HepG2 (cell line): ENCODE data around the gene GABRG3. TPM values are rescaled to one million over a fixed set of nuclear protein-coding genes. Genes with fewer than 3 reads are reported as not detected.

Experiments used
- ATAC-seq: fragments of 200-7000 bp; cut with Tn5 transposase; 3 replicates; pipeline ENCODE4 v1.9.1; 2020; ENCODE audit warnings: mild to moderate bottlenecking, moderate library complexity
- BruUV-seq: library from RNA; stranded (reverse); fragments of 400-500 nt; replicated peaks from 2 replicates; lab custom pipeline; 2021; lab: Mats Ljungman, UMichigan
- CTCF ChIA-PET: fragments of 300-600 bp; formaldehyde crosslinking; extraction: SDS; loops from one replicate; lab custom pipeline; 2021; ENCODE audit warnings: low total read pairs, inconsistent platforms, low intra/inter-chr PET ratio; lab: Yijun Ruan, JAX
- POLR2A ChIA-PET: fragments of 350-600 bp; sonication (Branson Sonifier 250); formaldehyde crosslinking; loops from one replicate; lab custom pipeline; 2020; ENCODE audit warnings: antibody characterized with exemption, inconsistent platforms; lab: Yijun Ruan, JAX
- DNase-seq: peaks from one replicate; pipeline ENCODE4 v3.0.0-alpha.2; 2015; ENCODE audit warnings: low spot score
- FAIRE-seq: peaks from 3 replicates; lab custom pipeline; 2011; peaks lifted over from hg19 to GRCh38; lab: Jason Lieb, UNC
- H2AFZ ChIP-seq: one replicate; pipeline ENCODE4 v1.6.1; 2011; ENCODE audit warnings: low read length, inconsistent platforms
- H3K27ac ChIP-seq: fragments of 300-600 bp; 3 replicates; pipeline ENCODE4 v1.8.0; 2011; ENCODE audit warnings: mixed run types, mild to moderate bottlenecking, mixed read lengths, low read length, inconsistent platforms; ENCODE audit not compliant: insufficient read depth; ENCODE audit errors: extremely low read length
- H3K27me3 ChIP-seq, 2 experiments: fragments of 200-600 bp in 1 of 2; 2 replicates in 1 of 2; 3 replicates in 1 of 2; pipeline versions ENCODE4 v1.6.0 to v1.8.0; 2011; ENCODE audit warnings: low read length in 2 of 2, mild to moderate bottlenecking in 2 of 2, moderate library complexity in 2 of 2, inconsistent platforms in 1 of 2; ENCODE audit not compliant: insufficient read depth in 2 of 2, control insufficient read depth in 1 of 2
- H3K36me3 ChIP-seq, 2 experiments: fragments of 200-600 bp in 1 of 2; replicated peaks in 1 of 2; 2 replicates in 1 of 2; 3 replicates in 1 of 2; pipeline versions ENCODE4 v1.5.1 to v1.8.0; 2011; ENCODE audit warnings: low read length in 2 of 2, inconsistent platforms in 1 of 2; ENCODE audit not compliant: insufficient read depth in 2 of 2, control insufficient read depth in 1 of 2
- H3K4me1 ChIP-seq: 2 replicates; pipeline ENCODE4 v1.5.1; 2012; ENCODE audit warnings: low read length, inconsistent platforms; ENCODE audit not compliant: insufficient read depth
- H3K4me2 ChIP-seq: 2 replicates; pipeline ENCODE4 v1.6.0; 2011; ENCODE audit warnings: low read depth, low read length, inconsistent platforms
- H3K4me3 ChIP-seq, 3 experiments: fragments of 200-600 bp in 1 of 3; sonication (generic), shearing (Covaris generic) in 1 of 3; replicated peaks in 1 of 3; 2 replicates each; pipeline ENCODE4 v1.5.1; 2011 to 2016; ENCODE audit warnings: low read length in 3 of 3, inconsistent platforms in 2 of 3, low read depth in 2 of 3, mild to moderate bottlenecking in 2 of 3, control low read depth in 1 of 3, mixed read lengths in 1 of 3; ENCODE audit not compliant: insufficient read depth in 1 of 3
- H3K79me2 ChIP-seq: one replicate; pipeline ENCODE4 v1.6.1; 2011; ENCODE audit warnings: low read length, inconsistent platforms; ENCODE audit not compliant: insufficient read depth
- H3K9ac ChIP-seq: 2 replicates; pipeline ENCODE4 v1.6.0; 2011; ENCODE audit warnings: mild to moderate bottlenecking, low read depth, low read length, inconsistent platforms; ENCODE audit not compliant: insufficient read depth
- H3K9me3 ChIP-seq: 2 replicates; pipeline ENCODE4 v1.5.1; 2012; ENCODE audit warnings: mild to moderate bottlenecking, low read length
- H4K20me1 ChIP-seq: 2 replicates; pipeline ENCODE4 v1.6.0; 2011; ENCODE audit warnings: inconsistent platforms, mild to moderate bottlenecking, low read length, moderate library complexity; ENCODE audit not compliant: insufficient read depth
- EHMT2 ChIP-seq: fragments of 200-600 bp; sonication (generic); IDR thresholded peaks from 2 replicates; pipeline ENCODE4 v1.7.0; 2017; ENCODE audit warnings: antibody characterized with exemption, low read depth, low read length, borderline replicate concordance
- ERF ChIP-seq: IDR thresholded peaks from 2 replicates; pipeline ENCODE4 v1.6.1; 2018; ENCODE audit warnings: missing biosample characterization, missing genetic modification reagents
- HOXA5 ChIP-seq: sonication (generic); formaldehyde crosslinking; IDR thresholded peaks from 2 replicates; pipeline ENCODE4 v1.4.0; 2020; ENCODE audit warnings: missing genetic modification reagents
- KDM2A ChIP-seq: sonication (generic); formaldehyde crosslinking; IDR thresholded peaks from 2 replicates; pipeline ENCODE4 v1.4.0; 2020; ENCODE audit warnings: low read depth, missing genetic modification reagents, borderline replicate concordance
- NFATC3 ChIP-seq: sonication (generic); formaldehyde crosslinking; IDR thresholded peaks from 2 replicates; pipeline ENCODE4 v1.5.1; 2020; ENCODE audit warnings: mild to moderate bottlenecking, missing genetic modification reagents
- ZC3H13 ChIP-seq: sonication (generic); formaldehyde crosslinking; IDR thresholded peaks from 2 replicates; pipeline ENCODE4 v1.8.1; 2023; ENCODE audit warnings: mild to moderate bottlenecking, missing genetic modification reagents, moderate library complexity
- ZNF496 ChIP-seq: sonication (generic); formaldehyde crosslinking; IDR thresholded peaks from 2 replicates; pipeline ENCODE4 v1.8.1; 2023; ENCODE audit warnings: mild to moderate bottlenecking, moderate library complexity, missing genetic modification reagents; ENCODE audit not compliant: insufficient replicate concordance
- WGBS: methylation state at CpG from one replicate; pipeline ENCODE4 v1.1.6; 2017; ENCODE audit warnings: low lambda C conversion rate; 5-methylcytosine and 5-hydroxymethylcytosine counted together
- in situ Hi-C: cut with HindIII; loops from 2 replicates; pipeline ENCODE4 v1.10.0; 2017; ENCODE audit warnings: low pct_unique_long_range_greater_than_20kb; ENCODE audit not compliant: extremely low pct_ligation_motif_present
- intact Hi-C: fragments of 100-400 bp; cut with micrococcal nuclease; formaldehyde crosslinking; loops from one replicate; pipeline ENCODE4 v1.10.0; 2022; ENCODE audit not compliant: unreplicated experiment
- polyA plus RNA-seq, 8 experiments: library from polyadenylated mRNA; depleted of rRNA in 3 of 8; stranded (reverse) in 7 of 8; unstranded in 1 of 8; fragments of >200 nt; fragmentation: Illumina TruSeq in 4 of 8; extraction: Trizol in 4 of 8; gene quantifications; 2 replicates each; pipeline versions ENCODE4 v1.2.1 to v1.2.3, GENCODE V29; 2011 to 2016; ENCODE audit warnings: low read depth in 4 of 8, missing spikeins in 1 of 8, mixed read lengths in 1 of 8; ENCODE audit not compliant: insufficient read depth in 1 of 8
- total RNA-seq, 5 experiments: library from RNA; depleted of rRNA; stranded (reverse); fragments of >200 nt; fragmentation: Illumina TruSeq; extraction: Trizol; gene quantifications; 2 replicates each; pipeline ENCODE4 v1.2.3, GENCODE V29; 2016; ENCODE audit warnings: low read depth in 1 of 5

GABRG3 gene
- total and polyA plus RNA-seq, 2 of the 13 experiments (the other 11 are each of a cell fraction or from before 2014, with no cell fraction given) = not detected

GRCh38 chr15:27065151-27065550 lies 94.2 kb downstream of the GABRG3 start:
- TF ChIP-seq HOXA5 (CRISPR knock-in tag) (no peak), KDM2A (no peak), NFATC3 (CRISPR knock-in tag) (no peak), ZNF496 (CRISPR knock-in tag) (no peak), ZC3H13 (no peak)
- no peak overlapping the region for H3K9ac ChIP-seq
- POLR2A ChIA-PET = no interaction called here
- no peak overlapping the region for H2AFZ ChIP-seq
- no peak for ATAC-seq
- H3K79me2 ChIP-seq = no peaks in the 10 kb centered on the region
- no peaks in the 10 kb centered on the region for H4K20me1 ChIP-seq
- FAIRE-seq = no peak
- no peaks in the 10 kb centered on the region for H3K4me1 ChIP-seq
- no peak overlapping the region for H3K4me2 ChIP-seq
- CTCF ChIA-PET = no interaction called here
- intact Hi-C loops (no loop called here), in situ Hi-C loops (loop anchor here (10.0 kb wide), 1 partner anchor 290 kb away; no protein-coding TSS in a partner anchor)
- WGBS = 5% methylated on average over 7 of the region's 7 CpGs
- H3K36me3 ChIP-seq = no peaks in the 10 kb centered on the region
- peaks cover 0 to 3% of the 10 kb centered on the region in 2 experiments; a peak in 1 of 5 replicates for H3K27me3 ChIP-seq
- no peak overlapping the region for H3K4me3 ChIP-seq
- no TSS peak for BruUV-seq
- no peak overlapping the region for H3K27ac ChIP-seq
- no peaks in the 10 kb centered on the region; the same call in 1 of the 2 replicates for H3K9me3 ChIP-seq
- DNase-seq = no peak

DNA sequence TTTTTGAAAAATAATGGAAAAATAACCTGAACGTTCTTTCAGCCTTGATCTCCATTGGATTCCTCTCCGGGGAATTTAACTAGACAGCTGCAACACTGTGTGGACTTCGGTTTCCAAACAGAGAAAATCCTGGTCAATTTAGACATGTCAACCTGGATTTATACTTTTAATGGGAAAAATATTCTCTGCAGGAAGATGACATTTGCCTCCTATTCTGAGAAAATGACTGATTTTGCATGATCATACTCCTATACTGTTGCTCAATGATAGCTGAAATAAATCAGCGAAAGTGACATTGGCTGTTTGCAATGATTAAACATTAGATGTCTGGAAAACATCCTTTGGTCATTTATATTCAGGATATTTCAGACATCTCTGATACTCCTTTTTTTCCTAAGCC lies 94.8 kb downstream of the GABRG3 start:
- no peak for TF ChIP-seq ERF
- TF ChIP-seq EHMT2 = no peak
- no peaks in the 10 kb centered on the region for H3K36me3 ChIP-seq
- H2AFZ ChIP-seq = no peak overlapping the region
- no peak overlapping the region for H3K27ac ChIP-seq
- peaks cover 0 to 3% of the 10 kb centered on the region in 2 experiments; a peak in 1 of 5 replicates for H3K27me3 ChIP-seq
- no peaks in the 10 kb centered on the region for H3K4me1 ChIP-seq
- POLR2A ChIA-PET = no interaction called here
- ATAC-seq (no peak), DNase-seq (no peak), FAIRE-seq (no peak)
- H3K79me2 ChIP-seq = no peaks in the 10 kb centered on the region
- H3K4me2 ChIP-seq = no peak overlapping the region
- BruUV-seq = no TSS peak
- no peak overlapping the region for H3K4me3 ChIP-seq
- WGBS = under 1% methylated on average over 4 of the region's 4 CpGs
- intact Hi-C loops (no loop called here), in situ Hi-C loops (loop anchor here (10.0 kb wide), 1 partner anchor 289 kb away; no protein-coding TSS in a partner anchor)
- CTCF ChIA-PET = no interaction called here
- H4K20me1 ChIP-seq = no peaks in the 10 kb centered on the region
- no peak overlapping the region for H3K9ac ChIP-seq
- no peaks in the 10 kb centered on the region; the same call in 1 of the 2 replicates for H3K9me3 ChIP-seq
